RWPE2 (cell line): ENCODE data around the gene CYRIA.

Experiments used
- ATAC-seq: fragments of 200-7000 bp; cut with Tn5 transposase; 3 replicates; pipeline ENCODE4 v1.9.1; 2021; ENCODE audit warnings: low read depth
- DNase-seq: peaks from one replicate; pipeline ENCODE4 v3.0.0-alpha.2; 2020; ENCODE audit warnings: low spot score
- H3K27ac ChIP-seq: fragments of 450-650 bp; 2 replicates; pipeline ENCODE4 v1.5.1; 2017; ENCODE audit warnings: mild to moderate bottlenecking; ENCODE audit not compliant: poor library complexity, severe bottlenecking
- H3K27me3 ChIP-seq: fragments of 250-450 bp; sonication (Bioruptor Pico); 2 replicates; pipeline ENCODE4 v1.5.1; 2021; ENCODE audit warnings: mild to moderate bottlenecking, moderate library complexity; ENCODE audit not compliant: insufficient read depth, poor library complexity, severe bottlenecking
- H3K36me3 ChIP-seq: fragments of 250-450 bp; sonication (Bioruptor Pico); 2 replicates; pipeline ENCODE4 v1.5.1; 2020; ENCODE audit warnings: low read depth, mild to moderate bottlenecking, moderate library complexity
- H3K4me1 ChIP-seq: fragments of 250-450 bp; sonication (Bioruptor Pico); 2 replicates; pipeline ENCODE4 v1.5.1; 2021; ENCODE audit warnings: mild to moderate bottlenecking, moderate library complexity; ENCODE audit not compliant: insufficient read depth, poor library complexity, severe bottlenecking
- H3K4me3 ChIP-seq: fragments of 250-450 bp; sonication (Bioruptor Pico); 2 replicates; pipeline ENCODE4 v1.5.1; 2021; ENCODE audit warnings: mild to moderate bottlenecking, moderate library complexity; ENCODE audit not compliant: severe bottlenecking
- H3K9me3 ChIP-seq: fragments of 250-450 bp; sonication (Bioruptor Pico); 2 replicates; pipeline ENCODE4 v1.5.1; 2021; ENCODE audit warnings: mild to moderate bottlenecking, moderate library complexity; ENCODE audit not compliant: severe bottlenecking
- TF ChIP-seq, protein P1 (sequence below): fragments of 450-650 bp; IDR thresholded peaks from one replicate; pipeline ENCODE4 v1.5.1; 2017; ENCODE audit warnings: mild to moderate bottlenecking, moderate library complexity; ENCODE audit not compliant: poor library complexity, severe bottlenecking

The CYRIA gene

GRCh38 chr2:16686641-16687040 lies 21.0 kb upstream of the CYRIA start:
- no peak for DNase-seq
- H3K27me3 ChIP-seq: no peaks in the 10 kb centered on the region
- TF ChIP-seq, protein P1, sequence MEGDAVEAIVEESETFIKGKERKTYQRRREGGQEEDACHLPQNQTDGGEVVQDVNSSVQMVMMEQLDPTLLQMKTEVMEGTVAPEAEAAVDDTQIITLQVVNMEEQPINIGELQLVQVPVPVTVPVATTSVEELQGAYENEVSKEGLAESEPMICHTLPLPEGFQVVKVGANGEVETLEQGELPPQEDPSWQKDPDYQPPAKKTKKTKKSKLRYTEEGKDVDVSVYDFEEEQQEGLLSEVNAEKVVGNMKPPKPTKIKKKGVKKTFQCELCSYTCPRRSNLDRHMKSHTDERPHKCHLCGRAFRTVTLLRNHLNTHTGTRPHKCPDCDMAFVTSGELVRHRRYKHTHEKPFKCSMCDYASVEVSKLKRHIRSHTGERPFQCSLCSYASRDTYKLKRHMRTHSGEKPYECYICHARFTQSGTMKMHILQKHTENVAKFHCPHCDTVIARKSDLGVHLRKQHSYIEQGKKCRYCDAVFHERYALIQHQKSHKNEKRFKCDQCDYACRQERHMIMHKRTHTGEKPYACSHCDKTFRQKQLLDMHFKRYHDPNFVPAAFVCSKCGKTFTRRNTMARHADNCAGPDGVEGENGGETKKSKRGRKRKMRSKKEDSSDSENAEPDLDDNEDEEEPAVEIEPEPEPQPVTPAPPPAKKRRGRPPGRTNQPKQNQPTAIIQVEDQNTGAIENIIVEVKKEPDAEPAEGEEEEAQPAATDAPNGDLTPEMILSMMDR: no peak
- no peaks in the 10 kb centered on the region for H3K36me3 ChIP-seq
- no peaks in the 10 kb centered on the region for H3K9me3 ChIP-seq
- H3K27ac ChIP-seq: no peak overlapping the region
- H3K4me3 ChIP-seq: no peak overlapping the region
- ATAC-seq: no peak
- no peaks in the 10 kb centered on the region for H3K4me1 ChIP-seq

DNA sequence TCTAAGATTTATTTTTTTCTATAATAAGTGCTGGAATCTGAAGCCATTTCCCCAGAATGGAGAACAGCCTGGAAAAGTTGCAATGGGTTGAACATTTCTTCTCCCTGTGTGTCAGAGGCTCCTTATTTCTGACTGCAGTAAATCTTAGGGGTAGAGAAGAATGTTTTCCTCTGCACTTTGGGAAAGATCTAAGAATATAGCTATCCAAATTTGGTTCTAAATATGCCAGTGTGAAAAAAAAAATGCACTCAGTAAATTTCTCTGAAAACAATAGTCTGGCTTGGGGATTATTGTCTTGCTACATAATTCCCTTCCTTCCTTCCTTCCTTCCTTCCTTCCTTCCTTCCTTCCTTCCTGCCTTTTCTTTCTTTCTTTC lies 19.7 kb upstream of the CYRIA start:
- Histone ChIP-seq H3K4me3 (no peak overlapping the region), H3K27ac (no peak overlapping the region)
- TF ChIP-seq, protein P1: no peak

DNA sequence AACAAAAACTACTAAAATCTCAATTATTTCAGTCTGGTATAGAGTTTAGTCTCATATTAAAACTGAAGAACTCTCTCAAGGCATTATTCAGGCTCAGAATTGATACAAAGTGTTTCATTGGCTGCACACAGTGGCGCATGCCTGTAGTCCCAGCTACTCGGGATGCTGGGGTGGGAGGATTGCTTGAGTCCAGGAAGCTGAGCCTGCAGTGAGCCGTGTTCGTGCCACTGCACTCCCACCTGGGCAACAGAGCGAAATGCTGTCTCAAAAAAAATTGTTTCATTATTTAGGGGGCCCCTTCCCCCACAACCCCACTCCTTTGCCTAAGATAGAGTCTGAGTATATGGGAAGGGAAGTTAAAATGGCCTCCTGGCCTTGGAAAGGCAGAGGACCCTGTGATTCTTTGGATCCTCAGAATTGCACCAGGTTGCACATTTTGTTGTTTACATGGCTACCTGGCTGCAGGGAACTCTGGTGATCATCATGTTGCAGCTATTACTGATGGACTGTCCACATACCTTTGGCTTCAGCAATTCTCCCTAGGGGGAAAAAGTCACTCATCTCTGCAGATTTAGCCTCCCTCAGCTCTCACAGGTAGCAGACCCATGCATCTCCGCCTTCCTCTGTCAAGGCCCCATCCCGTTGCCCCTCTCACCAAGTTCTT lies 19.2 kb upstream of the CYRIA start:
- no peaks in the 10 kb centered on the region for H3K27me3 ChIP-seq
- ATAC-seq: no peak
- no peak for DNase-seq
- H3K4me1 ChIP-seq: no peaks in the 10 kb centered on the region
- TF ChIP-seq, protein P1: no peak
- H3K36me3 ChIP-seq: no peaks in the 10 kb centered on the region
- H3K27ac ChIP-seq: no peak overlapping the region
- no peaks in the 10 kb centered on the region for H3K9me3 ChIP-seq
- H3K4me3 ChIP-seq: no peak overlapping the region

More for the DNA sequence above, 19.7 kb upstream of the CYRIA start:
- DNase-seq (no peak), ATAC-seq (no peak)
- Histone ChIP-seq H3K27me3 (no peaks in the 10 kb centered on the region), H3K4me1 (no peaks in the 10 kb centered on the region), H3K36me3 (no peaks in the 10 kb centered on the region), H3K9me3 (no peaks in the 10 kb centered on the region)

DNA sequence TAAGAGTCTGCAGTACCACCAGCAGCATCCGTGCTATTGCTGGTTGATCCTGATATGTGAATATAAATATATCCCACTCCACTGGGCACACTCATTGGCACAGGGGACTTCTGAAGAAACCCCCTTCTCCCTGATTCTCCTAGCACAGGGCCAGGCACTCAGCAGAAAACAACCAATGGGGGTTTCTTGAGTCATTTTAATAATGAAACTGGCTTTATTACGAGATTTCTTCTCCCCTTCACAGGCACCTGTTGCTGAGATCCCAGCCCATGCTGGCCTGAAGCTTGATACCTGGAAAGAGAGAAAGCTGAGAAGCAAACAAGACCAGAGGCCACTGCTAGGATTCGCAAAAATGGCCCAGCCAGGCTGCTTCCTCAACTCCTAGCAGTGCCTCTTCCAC lies 17.9 kb upstream of the CYRIA start:
- Histone ChIP-seq H3K9me3 (no peaks in the 10 kb centered on the region), H3K27ac (no peak overlapping the region), H3K36me3 (no peaks in the 10 kb centered on the region), H3K4me3 (no peak overlapping the region), H3K4me1 (no peaks in the 10 kb centered on the region), H3K27me3 (no peaks in the 10 kb centered on the region)
- ATAC-seq (no peak), DNase-seq (no peak)
- TF ChIP-seq, protein P1: no peak

DNA sequence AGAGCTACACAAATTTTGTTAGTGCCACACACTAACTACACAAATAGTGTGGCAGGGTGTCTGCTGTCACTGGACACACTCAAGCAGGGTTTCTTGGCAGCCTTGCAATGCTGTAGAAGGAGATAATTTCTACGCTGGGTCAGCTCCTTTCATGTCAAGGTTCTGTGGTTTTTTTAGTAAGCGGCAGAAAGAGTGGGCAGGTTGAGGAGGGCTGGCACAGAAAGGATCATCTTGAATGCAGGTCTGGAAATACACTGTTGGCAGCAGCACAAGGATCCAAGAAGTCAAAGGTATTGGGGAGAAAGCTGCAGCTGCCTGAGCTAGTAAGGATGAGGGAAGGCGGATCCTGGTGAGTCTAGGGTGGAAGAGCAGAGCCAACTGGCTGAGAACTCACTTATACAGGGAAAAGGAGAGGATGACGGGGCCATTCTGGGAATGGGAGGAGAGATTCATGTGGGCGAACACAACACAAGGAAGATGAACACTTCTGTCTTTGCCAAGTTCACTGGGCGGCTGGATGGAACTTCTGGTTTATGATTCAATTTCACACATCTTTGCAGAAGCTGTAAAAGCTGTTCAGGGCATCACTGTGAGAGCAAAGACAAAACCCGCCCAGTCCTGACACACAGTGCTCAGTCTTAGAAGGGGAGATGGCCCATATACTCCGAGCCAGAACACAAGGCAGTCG lies 16.9 kb upstream of the CYRIA start:
- H3K27ac ChIP-seq: no peak overlapping the region
- DNase-seq (no peak), ATAC-seq (no peak)
- H3K4me3 ChIP-seq: no peak overlapping the region
- no peaks in the 10 kb centered on the region for H3K9me3 ChIP-seq
- TF ChIP-seq, protein P1: no peak
- no peaks in the 10 kb centered on the region for H3K27me3 ChIP-seq
- no peaks in the 10 kb centered on the region for H3K4me1 ChIP-seq
- no peaks in the 10 kb centered on the region for H3K36me3 ChIP-seq
